ENCODE data around the gene CNST. TPM values are rescaled to one million over a fixed set of nuclear protein-coding genes. Genes with fewer than 3 reads are reported as not detected.

Gene CNST
- total and polyA plus RNA-seq, 9 of the 15 experiments (the other 6 are each of a cell fraction or from before 2014, with no cell fraction given) = 17.0 to 55.3 (median 30.8) TPM

DNA sequence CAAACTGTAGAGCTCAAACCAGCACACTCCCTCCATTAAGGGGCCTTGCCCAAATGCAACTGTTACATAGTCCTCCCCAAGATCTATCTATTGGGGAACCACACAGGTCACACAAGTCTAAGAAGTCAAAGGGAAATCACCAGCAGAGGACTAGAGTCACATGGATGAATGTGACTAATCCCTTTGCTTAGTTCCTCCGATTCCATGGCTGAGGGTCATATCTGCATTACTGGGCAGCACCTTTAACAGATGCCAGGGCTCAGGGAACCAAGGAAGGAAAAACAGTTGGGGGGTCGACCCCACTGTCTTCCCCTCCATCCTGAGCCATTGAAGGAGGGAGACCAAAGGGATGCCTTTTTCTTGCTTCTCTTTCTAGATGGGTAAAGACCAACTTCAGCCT is 35.8 kb upstream of the CNST start (continued):
- TF ChIP-seq, protein P1, sequence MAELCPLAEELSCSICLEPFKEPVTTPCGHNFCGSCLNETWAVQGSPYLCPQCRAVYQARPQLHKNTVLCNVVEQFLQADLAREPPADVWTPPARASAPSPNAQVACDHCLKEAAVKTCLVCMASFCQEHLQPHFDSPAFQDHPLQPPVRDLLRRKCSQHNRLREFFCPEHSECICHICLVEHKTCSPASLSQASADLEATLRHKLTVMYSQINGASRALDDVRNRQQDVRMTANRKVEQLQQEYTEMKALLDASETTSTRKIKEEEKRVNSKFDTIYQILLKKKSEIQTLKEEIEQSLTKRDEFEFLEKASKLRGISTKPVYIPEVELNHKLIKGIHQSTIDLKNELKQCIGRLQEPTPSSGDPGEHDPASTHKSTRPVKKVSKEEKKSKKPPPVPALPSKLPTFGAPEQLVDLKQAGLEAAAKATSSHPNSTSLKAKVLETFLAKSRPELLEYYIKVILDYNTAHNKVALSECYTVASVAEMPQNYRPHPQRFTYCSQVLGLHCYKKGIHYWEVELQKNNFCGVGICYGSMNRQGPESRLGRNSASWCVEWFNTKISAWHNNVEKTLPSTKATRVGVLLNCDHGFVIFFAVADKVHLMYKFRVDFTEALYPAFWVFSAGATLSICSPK (IDR thresholded peaks at IDR 0.05; ENCODE audit: borderline replicate concordance) = no peak

DNA sequence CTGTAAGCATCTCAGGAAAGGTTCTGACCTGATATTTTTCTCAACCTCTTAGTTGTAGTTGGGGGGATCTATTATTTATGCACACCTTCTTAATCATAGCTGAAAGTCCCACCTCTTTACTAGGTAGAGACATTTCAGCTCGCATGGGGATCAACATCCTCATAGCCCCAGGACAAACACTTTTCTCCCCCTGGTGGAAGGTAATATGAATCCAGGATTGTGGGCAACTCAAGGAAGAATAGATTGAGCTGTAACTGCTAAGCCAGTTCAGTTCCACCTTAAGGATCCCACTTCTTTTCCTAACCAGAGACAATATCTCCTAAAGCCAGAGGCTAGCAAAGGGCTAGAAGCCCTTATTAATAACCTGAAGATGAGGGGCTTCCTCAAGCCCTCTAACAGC is 33.7 kb upstream of the CNST start:
- H3K27me3 ChIP-seq (ENCODE audit: control insufficient read depth in 2 of 2, insufficient read depth in 2 of 2, low read length in 2 of 2) = peaks cover 3 to 8% of the 10 kb centered on the region in 2 experiments; a peak in 3 of 5 replicates
- no peaks in the 10 kb centered on the region for H3K79me2 ChIP-seq (ENCODE audit: control insufficient read depth, insufficient read depth, low read length)
- H3K27ac ChIP-seq (ENCODE audit: extremely low read depth, low read depth, low read length) = no peak overlapping the region
- DNase-seq (ENCODE audit: extremely low read depth in 1 of 4, low spot score in 3 of 4) (peak in 1 of 4 experiments; percentile 37), FAIRE-seq (no peak), ATAC-seq (peak; percentile 58; the same call in 2 of the 3 replicates)
- H3K4me1 ChIP-seq (replicated peaks in 1 of 2; ENCODE audit: control insufficient read depth in 2 of 2, insufficient read depth in 2 of 2, low read length in 2 of 2) = peaks cover 0 to 2% of the 10 kb centered on the region in 2 experiments; a peak in 1 of 5 replicates
- CTCF ChIA-PET (ENCODE audit: low intra/inter-chr PET ratio) = no interaction called here
- no peaks in the 10 kb centered on the region for H3K9me1 ChIP-seq (ENCODE audit: control insufficient read depth, insufficient read depth, low read length)
- no peak for TF ChIP-seq BCOR (IDR thresholded peaks at IDR 0.05)
- TF ChIP-seq, protein P2, sequence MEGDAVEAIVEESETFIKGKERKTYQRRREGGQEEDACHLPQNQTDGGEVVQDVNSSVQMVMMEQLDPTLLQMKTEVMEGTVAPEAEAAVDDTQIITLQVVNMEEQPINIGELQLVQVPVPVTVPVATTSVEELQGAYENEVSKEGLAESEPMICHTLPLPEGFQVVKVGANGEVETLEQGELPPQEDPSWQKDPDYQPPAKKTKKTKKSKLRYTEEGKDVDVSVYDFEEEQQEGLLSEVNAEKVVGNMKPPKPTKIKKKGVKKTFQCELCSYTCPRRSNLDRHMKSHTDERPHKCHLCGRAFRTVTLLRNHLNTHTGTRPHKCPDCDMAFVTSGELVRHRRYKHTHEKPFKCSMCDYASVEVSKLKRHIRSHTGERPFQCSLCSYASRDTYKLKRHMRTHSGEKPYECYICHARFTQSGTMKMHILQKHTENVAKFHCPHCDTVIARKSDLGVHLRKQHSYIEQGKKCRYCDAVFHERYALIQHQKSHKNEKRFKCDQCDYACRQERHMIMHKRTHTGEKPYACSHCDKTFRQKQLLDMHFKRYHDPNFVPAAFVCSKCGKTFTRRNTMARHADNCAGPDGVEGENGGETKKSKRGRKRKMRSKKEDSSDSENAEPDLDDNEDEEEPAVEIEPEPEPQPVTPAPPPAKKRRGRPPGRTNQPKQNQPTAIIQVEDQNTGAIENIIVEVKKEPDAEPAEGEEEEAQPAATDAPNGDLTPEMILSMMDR (IDR thresholded peaks at IDR 0.05 in 2 of 3, conservative IDR thresholded peaks at IDR 0.05 in 1 of 3; ENCODE audit: insufficient read depth in 2 of 3, low read depth in 1 of 3, low read length in 3 of 3) = peak in 2 of 3 experiments; percentile 32 to 33; a peak in 1 of 6 replicates
- TF ChIP-seq, protein P3, sequence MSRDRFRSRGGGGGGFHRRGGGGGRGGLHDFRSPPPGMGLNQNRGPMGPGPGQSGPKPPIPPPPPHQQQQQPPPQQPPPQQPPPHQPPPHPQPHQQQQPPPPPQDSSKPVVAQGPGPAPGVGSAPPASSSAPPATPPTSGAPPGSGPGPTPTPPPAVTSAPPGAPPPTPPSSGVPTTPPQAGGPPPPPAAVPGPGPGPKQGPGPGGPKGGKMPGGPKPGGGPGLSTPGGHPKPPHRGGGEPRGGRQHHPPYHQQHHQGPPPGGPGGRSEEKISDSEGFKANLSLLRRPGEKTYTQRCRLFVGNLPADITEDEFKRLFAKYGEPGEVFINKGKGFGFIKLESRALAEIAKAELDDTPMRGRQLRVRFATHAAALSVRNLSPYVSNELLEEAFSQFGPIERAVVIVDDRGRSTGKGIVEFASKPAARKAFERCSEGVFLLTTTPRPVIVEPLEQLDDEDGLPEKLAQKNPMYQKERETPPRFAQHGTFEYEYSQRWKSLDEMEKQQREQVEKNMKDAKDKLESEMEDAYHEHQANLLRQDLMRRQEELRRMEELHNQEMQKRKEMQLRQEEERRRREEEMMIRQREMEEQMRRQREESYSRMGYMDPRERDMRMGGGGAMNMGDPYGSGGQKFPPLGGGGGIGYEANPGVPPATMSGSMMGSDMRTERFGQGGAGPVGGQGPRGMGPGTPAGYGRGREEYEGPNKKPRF (IDR thresholded peaks at IDR 0.05; ENCODE audit: low read depth, low read length) = no peak
- TF ChIP-seq RBM25 (IDR thresholded peaks at IDR 0.05; ENCODE audit: low read depth, low read length, severe bottlenecking) = no peak
- intact Hi-C loops (cut with micrococcal nuclease) (no loop called here), in situ Hi-C loops (cut with MboI) (no loop called here)
- no peak overlapping the region for H3K9ac ChIP-seq (ENCODE audit: insufficient read depth in 1 of 2, low read depth in 2 of 2, low read length in 2 of 2)
- no peak overlapping the region for H3K4me3 ChIP-seq
- peaks cover 12% of the 10 kb centered on the region for H3K9me3 ChIP-seq (replicated peaks; ENCODE audit: control insufficient read depth, insufficient read depth, low read depth, low read length)
- WGBS (ENCODE audit: insufficient coverage, low coverage, missing lambda C conversion rate) = 0% methylated on average over 1 of the region's 1 CpG
- H3K4me2 ChIP-seq (ENCODE audit: insufficient read depth, low read length) = no peak overlapping the region
- no peaks in the 10 kb centered on the region for H3K36me3 ChIP-seq (ENCODE audit: control insufficient read depth, insufficient read depth, low read length)
- POLR2A ChIA-PET = interaction anchor here (1.0 kb wide), 1 partner anchor 13 kb away, joined by 4 read pairs; no protein-coding TSS in a partner anchor
- H4K20me1 ChIP-seq (replicated peaks; ENCODE audit: control insufficient read depth, insufficient read depth, low read length) = no peaks in the 10 kb centered on the region
- BruUV-seq (replicated peaks) = no TSS peak
- H2AFZ ChIP-seq (ENCODE audit: low read depth, low read length) = no peak overlapping the region

Measured in K562 (cell line).